Ishikawa (cell line): Measurements from ENCODE around the gene PRKCB.

Source experiments
- RAD21 ChIP-seq: IDR thresholded peaks from 2 replicates; pipeline ENCODE4 v1.6.1; 2012; ENCODE audit warnings: low read depth
- TCF12 ChIP-seq: IDR thresholded peaks from 2 replicates; pipeline ENCODE4 v1.6.1; 2012; ENCODE audit warnings: low read depth
- YY1 ChIP-seq: IDR thresholded peaks from 2 replicates; pipeline ENCODE4 v1.6.1; 2012; ENCODE audit warnings: low read depth

GRCh38 chr16:23987443-23987842 is 151.7 kb downstream of the PRKCB start:
- no peak for TF ChIP-seq RAD21
- TF ChIP-seq TCF12 = no peak
- no peak for TF ChIP-seq YY1
